GM21515 (cell line): ENCODE data around the gene FAM149B1.

Experiments
- ATAC-seq: cut with Tn5 transposase; IDR thresholded peaks from one replicate; pipeline ENCODE4 v1.9.1; 2021; ENCODE audit not compliant: unreplicated experiment

FAM149B1 gene

DNA sequence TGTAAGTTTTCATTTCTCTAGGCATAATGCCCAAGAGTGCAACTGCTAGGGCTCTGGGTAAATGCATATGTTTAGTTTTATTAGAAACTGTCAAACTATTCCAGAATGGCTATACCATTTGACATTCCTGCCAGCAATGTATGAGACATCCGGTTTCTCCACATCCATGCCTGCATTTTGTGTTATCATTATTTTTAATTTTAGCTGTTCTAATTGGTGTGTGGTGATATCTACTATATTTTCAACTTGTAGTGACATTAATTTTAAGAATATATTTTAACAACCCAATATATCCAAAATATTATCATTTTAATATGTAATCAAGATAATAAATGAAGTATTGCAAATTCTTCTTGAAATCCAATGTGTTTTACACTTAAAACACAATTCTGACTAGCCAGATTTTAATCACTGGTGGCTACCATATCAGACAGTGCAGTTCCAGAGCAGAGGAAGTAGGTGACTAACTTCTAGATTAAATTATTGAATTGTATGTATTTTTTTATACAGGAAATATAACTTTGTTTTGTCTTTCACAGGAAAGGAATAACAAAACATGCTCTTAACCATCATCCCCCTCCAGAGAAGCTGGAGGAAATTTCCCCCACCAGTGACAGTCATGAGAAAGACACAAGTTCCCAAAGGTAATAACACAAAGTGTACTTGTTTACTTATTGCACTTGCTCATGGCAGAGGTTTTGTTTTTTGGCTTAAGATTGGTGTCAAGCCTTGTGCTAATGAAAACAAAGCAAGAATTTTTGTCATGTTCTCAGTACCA, 6.4 kb downstream of the FAM149B1 start:
- ATAC-seq, result no peak

DNA sequence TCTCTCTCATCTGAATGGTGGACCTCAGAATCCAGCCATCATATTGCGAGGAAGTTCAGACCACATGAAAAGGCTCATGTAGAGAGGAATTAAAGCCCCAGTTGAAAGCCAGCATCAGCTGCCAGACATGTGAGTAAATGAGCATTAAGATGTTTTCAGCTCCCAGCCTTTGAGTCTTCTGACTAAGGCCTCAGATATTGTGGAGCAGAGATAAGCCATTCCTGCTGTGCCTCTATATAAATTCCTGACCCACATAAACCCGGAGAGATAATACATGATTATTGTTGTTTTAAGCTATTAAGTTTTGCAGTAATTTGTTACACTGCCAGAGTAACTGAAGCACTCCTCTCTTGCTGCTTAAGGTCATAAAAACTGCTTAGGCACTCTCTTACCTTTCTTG, 14.6 kb downstream of the FAM149B1 start:
- no peak for ATAC-seq

DNA sequence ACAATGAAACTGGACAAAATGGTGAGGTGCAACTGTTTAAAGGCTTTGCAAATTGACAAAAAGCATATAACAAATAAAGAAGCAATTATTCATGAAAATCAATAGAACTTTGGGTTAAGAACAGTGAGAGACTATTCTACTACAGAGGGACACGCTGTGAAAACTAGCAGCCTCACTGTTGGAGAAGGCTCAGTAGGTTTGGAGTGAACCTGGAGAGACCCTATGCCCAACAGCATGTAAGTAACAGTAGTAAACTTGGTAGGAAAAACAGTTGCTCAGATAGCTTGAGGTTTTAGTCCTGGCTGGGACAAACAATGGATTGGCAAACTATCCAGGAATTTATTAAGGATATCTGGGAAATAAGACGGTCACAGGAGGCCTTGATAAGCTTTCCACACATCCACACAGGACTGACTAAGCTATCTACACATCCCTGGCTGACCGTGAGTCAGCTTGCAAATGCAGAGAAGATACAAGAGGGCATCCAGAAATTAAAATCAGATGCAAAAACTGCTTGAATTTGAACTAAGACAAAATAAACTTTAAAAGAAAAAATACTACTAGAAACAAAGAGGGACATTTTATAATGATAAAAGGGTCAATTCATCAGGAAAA, 15.9 kb downstream of the FAM149B1 start:
- no peak for ATAC-seq

DNA sequence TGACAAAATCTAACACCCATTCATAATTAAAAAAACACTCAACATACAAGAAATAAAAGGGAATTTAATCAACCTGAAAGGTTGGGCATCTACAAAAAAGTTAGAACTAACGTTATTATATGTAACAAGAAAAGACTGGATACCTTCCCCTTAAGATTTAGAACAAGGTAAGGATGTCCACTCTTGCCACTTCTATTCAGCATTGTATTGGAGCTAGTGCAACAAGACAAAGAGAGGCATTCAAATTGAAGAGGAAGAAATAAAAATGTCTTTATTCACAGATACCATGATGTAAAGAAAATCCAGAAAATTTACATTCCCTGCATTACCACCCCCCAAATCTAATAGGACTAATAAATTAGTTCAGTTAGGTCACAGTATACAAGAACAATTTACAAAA, 18.3 kb downstream of the FAM149B1 start:
- ATAC-seq, result no peak

DNA sequence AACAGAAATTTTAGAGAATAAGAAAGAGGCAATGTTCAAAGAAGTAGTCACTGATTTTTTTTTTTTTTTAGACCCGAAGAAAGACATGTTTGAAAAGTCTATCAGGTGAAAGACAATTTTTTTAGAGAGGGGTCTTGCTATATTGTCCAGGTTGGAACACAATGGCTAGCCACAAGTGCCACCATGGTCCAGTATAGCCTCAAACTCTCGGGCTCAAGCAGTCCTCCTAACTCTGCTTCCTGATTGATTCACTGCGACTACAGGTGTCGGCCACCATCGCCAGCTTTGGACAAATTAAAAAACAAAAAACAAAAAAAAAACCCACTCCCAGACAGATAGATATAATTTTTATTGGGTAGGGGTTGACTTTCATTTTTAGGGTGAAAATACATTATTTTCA, 22.3 kb downstream of the FAM149B1 start:
- ATAC-seq, result no peak

DNA sequence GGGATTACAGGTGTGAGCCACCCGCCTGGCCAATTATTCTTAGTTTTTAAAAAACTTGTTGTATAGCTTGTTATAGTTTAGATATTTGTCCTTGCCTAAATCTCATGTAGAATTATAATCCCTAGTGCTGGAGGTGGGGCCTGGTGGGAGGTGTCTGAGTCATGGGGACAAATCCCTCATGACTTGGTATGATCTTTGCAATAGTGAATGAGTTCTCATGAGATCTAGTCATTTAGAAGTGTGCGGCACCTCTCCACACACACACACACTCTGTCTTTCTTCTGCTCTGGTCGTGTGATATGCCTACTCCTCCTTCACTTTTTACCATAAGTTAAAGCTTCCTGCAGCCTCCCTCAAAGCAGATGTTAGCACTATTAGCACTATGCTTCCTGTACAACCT, 37.2 kb downstream of the FAM149B1 start:
- no peak for ATAC-seq

DNA sequence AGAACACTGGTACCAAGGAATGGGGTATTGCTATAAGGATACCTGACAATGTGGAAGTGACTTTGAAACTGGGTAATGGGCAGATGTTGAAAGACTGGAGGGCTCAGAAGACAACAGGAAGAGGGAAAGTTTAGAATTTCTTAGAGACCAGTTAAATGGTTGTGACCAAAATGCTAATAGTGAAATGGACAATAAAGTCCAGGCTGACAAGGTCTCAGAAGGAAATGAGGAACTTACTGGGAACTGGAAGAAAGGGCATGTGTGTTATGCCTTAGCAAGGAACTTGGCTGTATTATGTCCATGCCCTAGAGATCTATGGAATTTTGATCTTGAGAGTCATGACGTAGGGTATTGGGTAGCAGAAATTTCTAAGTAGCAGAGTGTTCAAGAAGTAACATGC, 38.0 kb downstream of the FAM149B1 start:
- no peak for ATAC-seq

DNA sequence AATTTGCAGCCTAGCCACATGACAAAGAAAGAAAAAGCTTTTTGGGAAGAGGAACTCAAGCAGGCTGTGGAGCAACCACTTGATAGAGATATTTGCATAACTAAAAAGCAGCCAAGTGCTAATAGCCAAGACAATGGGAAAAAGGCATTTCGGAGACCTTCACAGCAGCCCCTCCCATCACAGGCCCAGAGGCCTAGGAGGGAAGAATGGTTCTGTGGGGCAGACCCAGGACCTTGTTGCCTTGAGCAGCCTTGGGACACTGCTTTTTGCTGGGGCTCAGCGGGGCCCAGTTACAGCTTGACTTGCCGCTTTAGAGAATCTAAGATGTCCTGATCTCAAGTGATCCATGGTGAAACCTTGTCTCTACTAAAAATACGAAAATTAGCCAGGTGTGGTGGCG, 38.5 kb downstream of the FAM149B1 start:
- no peak for ATAC-seq

DNA sequence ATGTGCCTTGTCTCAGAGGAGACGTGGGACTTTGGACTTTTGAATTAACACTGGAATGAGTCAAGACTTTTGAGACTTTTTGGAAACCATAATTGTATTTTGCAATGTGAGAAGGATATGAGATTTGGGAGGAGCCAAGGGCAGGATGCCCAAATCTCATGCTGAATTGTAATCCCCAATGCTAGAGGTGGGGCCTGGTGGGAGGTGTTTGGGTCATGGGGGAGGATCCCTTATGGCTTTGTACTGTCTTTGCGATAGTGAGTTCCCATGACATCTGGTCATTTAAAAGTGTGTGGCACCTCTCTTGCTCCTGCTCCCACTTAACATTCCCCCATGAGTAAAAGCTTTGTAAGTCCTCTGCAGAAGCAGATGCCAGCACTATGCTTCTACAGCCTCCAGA, 40.0 kb downstream of the FAM149B1 start:
- ATAC-seq, result no peak

DNA sequence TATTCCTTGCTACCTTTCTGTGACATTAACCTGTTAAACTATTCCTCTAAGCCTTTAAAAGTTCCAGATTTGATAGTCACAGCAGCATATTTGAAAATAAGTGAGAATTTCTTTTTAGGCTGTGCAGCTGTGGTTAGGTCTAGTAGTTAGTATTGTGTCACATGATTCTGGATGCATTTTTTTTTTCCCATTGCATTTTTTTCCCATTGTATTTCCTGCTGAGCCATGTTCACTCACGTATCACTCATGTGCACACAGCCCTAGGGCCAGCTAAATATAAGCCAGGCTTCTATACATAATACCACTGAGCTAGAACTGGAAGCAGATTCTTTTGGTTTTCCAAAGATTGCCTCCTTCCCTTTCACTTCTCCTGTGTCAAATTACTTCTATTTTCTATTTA, 41.8 kb downstream of the FAM149B1 start:
- no peak for ATAC-seq

DNA sequence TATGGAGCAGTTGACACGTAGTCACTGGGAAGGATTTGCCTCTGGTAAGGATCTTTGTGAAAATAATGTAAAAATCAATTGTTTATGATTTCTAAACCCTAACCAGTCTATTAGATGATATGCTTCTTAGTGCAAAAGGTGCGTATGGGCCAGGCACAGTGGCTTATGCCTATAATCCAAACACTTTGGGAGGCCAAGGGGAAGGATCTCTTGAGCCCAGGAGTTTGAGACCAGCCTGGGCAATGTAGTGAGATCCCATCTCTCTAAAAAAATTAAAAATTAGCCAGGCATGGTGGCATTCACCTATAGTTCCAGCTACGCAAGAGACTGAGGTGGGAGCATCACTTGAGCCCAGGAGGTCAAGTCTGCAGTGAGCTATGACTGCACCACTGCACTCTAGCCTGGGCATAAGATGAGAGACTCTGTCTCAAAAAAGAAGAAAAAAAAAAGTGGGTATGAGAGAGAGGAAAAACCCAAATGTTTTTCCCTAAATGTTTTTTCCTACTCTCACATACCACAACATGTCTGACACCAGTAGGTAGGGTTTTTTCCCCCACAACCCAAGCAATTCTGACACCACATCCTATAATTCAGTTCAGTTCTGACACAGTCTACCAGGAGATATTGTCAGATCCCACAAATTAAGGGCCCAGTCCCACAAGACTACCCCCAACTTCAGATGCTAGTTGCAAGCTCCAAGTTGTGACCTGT, 42.6 kb downstream of the FAM149B1 start:
- ATAC-seq, result no peak

DNA sequence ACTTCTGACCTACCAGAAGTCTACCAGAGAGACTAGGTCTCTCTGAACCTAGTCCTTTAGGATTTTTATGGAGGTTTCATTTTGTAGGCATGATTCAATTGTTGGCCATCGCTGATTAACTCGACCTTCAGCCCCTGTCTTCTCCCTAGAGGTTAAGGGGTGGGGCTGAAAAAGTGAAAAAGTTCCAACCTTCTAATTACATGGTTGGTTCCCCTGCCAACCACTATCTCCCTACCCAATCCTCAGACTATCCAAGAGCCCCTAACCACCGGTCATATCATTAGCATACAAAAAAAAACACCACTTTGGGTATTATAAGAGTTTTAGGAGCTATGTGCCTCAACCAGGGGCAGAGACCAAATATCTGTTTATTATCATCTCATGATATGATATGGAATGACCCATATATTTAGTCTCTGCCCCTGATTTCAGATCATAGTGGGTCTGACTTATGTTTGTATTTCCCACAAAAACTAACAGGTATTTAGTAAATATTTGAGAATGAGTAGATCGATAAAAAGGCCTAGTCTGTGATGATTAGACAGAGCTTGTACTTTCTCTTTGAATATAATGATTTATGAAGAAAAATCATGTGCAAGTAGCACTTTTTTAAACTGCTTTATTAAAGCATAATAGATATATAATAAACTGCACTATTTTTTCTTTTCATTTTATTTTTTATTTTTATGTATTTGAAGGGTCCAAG, 43.3 kb downstream of the FAM149B1 start:
- ATAC-seq, result no peak

DNA sequence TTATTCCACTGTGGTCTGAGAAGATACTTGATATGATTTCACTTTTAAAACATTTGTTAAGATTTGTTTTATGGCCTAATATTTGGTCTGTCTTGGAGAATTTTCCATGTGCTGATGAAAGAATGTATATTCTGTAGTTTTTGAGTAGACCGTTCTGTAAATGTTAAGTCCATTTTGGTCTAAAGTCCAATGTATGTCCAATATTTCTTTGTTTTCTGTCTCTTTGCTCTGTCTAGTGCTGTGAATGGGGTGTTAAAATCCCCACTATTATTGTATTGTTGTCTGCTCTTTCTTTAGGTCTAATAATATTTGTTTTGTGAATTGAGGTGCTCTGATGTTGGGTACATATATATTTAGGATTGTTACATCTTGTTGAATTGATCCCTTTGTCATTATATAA, 47.8 kb downstream of the FAM149B1 start:
- no peak for ATAC-seq

DNA sequence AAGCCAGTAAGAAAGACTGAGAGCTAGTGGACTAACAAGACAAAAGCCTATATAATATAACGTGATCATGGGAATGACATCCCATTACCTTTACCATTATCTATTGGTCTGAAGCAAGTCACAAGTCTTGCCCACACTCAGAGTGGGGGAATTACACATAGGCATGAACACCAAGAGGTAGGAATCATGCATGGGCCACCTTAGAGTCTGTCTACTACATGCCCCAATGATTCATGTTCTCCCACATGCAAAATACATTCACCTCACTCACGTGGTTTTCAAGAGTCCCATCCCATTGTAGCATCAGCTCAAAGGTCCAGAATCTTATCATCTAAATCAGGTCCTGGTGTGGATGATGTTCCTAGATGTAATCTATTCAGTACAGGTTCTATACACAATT, 49.7 kb downstream of the FAM149B1 start:
- no peak for ATAC-seq

DNA sequence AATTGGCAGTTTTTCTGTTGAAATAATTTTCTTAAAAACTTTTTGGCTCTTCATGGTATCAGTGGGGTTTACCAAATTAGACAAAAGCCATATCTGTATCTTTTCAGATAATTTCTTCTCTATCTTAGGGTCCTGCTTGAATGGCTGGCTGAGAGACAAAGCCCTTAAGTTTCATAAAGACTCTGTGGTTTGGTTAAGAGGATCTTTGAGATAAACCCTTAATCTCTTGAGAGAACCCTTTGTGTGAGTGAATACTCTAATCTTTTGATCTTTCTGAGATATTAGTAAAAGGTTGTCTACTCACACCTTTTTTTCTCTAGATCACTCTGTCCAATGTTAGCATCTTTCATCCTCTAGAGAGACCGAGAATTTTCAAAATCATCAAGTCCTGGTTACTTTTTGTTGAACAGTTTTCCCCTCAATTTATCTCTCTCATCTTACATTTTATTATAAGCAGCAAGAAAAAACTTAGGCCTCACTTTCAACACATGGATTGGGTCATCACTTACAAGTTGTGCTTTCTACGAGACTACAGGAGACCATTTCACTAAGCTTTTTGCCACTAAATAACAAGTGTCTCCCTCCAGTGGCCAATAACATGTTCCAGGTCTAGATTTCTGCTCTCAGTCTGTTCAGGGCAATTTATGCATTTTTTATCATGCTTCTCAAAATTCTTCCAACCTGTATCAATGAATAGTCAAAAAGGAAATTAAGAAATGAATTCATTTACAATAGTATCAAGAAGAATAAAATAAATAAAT, 50.7 kb downstream of the FAM149B1 start:
- ATAC-seq, result no peak

DNA sequence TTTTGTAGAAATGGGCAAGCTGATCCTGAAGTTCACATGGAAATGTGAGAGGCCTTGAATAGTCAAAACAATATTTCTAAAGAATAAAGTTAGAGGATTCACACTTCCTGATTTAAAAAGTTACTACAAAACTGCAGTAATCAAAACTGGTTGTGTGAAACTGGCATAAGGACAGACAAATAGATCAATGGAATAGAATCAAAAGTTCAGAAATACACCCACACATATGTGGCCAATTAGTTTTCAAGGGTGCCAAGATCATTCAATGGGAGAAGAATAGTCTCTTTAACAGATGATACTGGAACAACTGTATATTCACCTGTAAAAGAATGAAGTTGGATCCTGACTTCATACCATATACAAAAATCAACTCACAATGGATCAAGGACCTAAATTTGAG, 51.5 kb downstream of the FAM149B1 start:
- ATAC-seq, result no peak

DNA sequence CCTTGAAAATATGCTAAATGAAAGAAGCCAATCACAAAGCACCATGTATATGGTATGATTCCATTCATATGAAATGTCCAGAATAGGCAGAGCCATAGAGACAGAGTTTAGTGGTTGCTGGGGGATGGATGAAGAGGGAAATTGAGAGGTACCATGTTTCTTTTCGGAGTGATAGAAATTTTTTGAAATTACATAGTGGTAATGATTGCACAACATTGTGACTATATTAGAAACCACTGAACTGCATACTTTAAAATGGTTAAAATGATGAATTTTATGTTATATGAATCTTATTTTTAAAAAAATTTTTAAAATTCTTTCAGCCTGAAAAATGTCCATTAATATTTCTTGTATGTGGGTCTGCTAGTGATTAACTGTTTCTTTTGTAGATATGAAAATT, 53.1 kb downstream of the FAM149B1 start:
- ATAC-seq, result no peak

DNA sequence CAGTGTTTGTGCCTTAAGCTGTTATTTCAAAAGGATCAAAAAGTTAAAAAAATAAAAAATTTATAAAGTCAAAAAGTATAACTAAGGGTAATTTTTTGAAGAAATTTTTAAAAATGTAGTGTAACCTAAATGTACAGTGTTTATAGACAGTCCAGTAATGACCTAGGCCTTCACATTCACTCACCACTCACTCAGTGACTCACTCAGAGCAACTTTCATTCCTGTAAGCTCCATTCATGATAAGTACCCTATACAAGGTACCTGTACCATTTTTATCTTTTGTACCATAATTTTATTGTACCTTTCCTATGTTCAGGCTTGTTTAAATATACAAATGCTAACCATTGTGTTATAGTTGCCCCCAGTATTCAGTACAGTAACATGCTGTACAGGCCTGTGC, 57.6 kb downstream of the FAM149B1 start:
- no peak for ATAC-seq

DNA sequence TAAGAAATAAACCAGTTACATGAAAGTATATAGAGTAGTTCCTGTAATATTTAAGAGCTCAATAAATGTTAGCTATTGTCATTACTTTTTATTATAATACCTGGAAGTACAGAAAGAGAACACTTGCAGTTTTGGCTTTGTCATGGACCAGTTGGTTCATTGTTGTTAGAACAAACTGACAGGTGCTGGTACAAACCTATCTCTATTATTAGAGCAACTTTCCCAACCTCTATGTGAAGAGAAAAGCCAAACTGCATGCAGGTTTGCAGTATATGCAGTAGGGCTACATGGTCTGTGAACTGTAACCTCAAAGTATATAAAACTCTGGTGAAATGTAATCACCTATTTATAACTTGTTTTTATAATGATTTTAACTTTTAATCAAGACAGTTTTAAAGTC, 58.7 kb downstream of the FAM149B1 start:
- no peak for ATAC-seq

DNA sequence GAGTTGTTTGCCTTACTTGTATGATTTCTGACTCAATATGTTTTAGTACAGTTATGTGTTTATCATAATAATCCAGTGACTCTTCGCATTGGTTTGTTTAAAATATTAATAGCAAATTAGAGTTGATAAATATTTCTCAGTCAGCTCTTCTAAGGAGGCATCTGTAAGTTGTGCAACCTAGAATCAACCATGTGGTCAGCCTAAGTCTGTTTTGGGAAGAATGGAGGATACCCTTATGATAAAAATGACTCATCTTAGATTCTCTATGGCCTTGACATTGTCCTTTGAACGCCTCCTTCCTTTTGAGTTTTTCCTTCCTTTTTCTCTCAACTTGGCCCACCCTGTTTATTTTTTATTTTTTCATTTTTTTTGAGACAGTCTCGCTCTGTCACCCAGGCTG, 60.3 kb downstream of the FAM149B1 start:
- ATAC-seq, result no peak

DNA sequence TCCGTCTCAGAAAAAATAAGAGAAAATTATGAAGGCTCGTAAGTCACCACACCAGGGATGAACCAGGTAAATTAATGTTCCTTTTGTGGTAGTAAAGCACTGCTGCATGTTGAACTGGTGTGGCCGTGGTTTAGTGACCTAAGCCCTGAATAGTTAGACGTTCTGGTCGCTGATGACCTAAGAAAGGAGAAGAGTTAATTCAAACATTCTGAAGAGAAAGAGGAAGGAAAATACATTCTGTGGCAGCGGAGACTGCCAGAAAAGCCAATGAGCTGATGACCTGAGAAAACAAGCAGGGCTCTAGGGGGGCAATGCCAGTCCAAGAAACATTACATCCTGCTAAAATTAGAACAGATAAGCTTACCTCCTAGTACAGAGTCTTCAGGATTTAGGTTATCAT, 61.6 kb downstream of the FAM149B1 start:
- no peak for ATAC-seq
